HG03565 (cell line): Measurements from ENCODE around the gene CRHBP.
"Not testable (repeated sequence)": the region's sequence is repeated elsewhere in the genome, so short reads cannot be mapped to it uniquely, and the experiment has no call there.

Source experiments
- ATAC-seq: cut with Tn5 transposase; IDR thresholded peaks from one replicate; pipeline ENCODE4 v1.9.1; 2021; ENCODE audit warnings: mild to moderate bottlenecking, moderate library complexity; ENCODE audit not compliant: unreplicated experiment

CRHBP gene

GRCh38 chr5:76952795-76953536, at the start of gene CRHBP:
CRHBP (plus strand) TSS chr5:76953045; CDS start chr5:76953135, 90 bp downstream.
- ATAC-seq = no peak

GRCh38 chr5:76908166-76908565, 44.7 kb upstream of the CRHBP start:
- no peak for ATAC-seq

- ATAC-seq = not testable (repeated sequence)
Observed at GRCh38 chr5:76910344-76910933, 42.4 kb upstream of the CRHBP start.

- not testable (repeated sequence) for ATAC-seq
Observed at GRCh38 chr5:76914671-76915070, 38.2 kb upstream of the CRHBP start.

- ATAC-seq = no peak
Observed at GRCh38 chr5:76918539-76918938, 34.3 kb upstream of the CRHBP start.

GRCh38 chr5:76920491-76920890, 32.4 kb upstream of the CRHBP start:
- no peak for ATAC-seq

- ATAC-seq = no peak
Observed at GRCh38 chr5:76926329-76927105, 26.3 kb upstream of the CRHBP start.

- no peak for ATAC-seq
Observed at GRCh38 chr5:76927961-76928360, 24.9 kb upstream of the CRHBP start.

- no peak for ATAC-seq
Observed at GRCh38 chr5:76930083-76930482, 22.8 kb upstream of the CRHBP start.

- no peak for ATAC-seq
Observed at GRCh38 chr5:76938177-76938576, 14.7 kb upstream of the CRHBP start.

GRCh38 chr5:76941000-76941399, 11.8 kb upstream of the CRHBP start:
- ATAC-seq = no peak

- ATAC-seq = no peak
Observed at GRCh38 chr5:76941442-76941841, 11.4 kb upstream of the CRHBP start.

GRCh38 chr5:76942581-76942980, 10.3 kb upstream of the CRHBP start:
- no peak for ATAC-seq

GRCh38 chr5:76943006-76943405, 9.8 kb upstream of the CRHBP start:
- ATAC-seq = no peak

- no peak for ATAC-seq
Observed at GRCh38 chr5:76944638-76945037, 8.2 kb upstream of the CRHBP start.

- ATAC-seq = not testable (repeated sequence)
Observed at GRCh38 chr5:76945238-76945637, 7.6 kb upstream of the CRHBP start.

GRCh38 chr5:76946090-76946489, 6.8 kb upstream of the CRHBP start:
- no peak for ATAC-seq

GRCh38 chr5:76947082-76947503, 5.8 kb upstream of the CRHBP start:
- ATAC-seq = no peak

GRCh38 chr5:76953551-76954382, 922 bp downstream of the CRHBP start:
- ATAC-seq = no peak

GRCh38 chr5:76954383-76954763, 1.5 kb downstream of the CRHBP start:
- no peak for ATAC-seq

- no peak for ATAC-seq
Observed at GRCh38 chr5:76956033-76956432, 3.2 kb downstream of the CRHBP start.
